ENCODE results near the gene S100A13.

The S100A13 gene

DNA sequence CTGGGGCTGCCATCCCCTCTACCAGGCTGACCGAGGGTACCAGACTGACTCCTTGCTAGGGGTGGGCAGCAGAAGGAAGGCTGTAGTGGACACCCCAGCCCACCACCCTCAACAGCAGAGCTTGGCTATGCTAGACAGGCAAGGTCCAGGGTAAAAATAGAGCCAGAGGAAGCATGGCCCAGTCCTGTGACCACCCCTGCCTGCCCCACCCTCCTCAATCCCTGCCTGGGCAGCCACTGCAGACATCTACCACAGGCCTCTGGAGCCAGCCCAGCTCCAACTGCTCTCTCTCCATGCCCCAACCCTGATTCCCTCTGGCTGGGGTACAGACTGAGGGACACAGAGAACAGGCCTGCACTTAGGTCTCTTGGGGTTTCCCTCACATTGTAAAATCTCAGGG is 2.7 kb upstream of the S100A13 start:
- peaks cover 24% of the 10 kb centered on the region for H3K36me3 ChIP-seq (ENCODE audit: insufficient read depth, insufficient read length, low read length)
- DNase-seq (ENCODE audit: low read depth, low spot score) = no peak
- H3K9me3 ChIP-seq (ENCODE audit: insufficient read depth, low read length) = no peaks in the 10 kb centered on the region
- TF ChIP-seq ZNF274 (IDR thresholded peaks at IDR 0.05; ENCODE audit: low read depth, low read length) (no peak), SUZ12 (IDR thresholded peaks at IDR 0.05; ENCODE audit: extremely low read depth, insufficient read depth, insufficient read length) (no peak), YY1 (IDR thresholded peaks at IDR 0.05; ENCODE audit: insufficient read depth, insufficient read length) (no peak)
- peaks cover 34% of the 10 kb centered on the region for H3K4me1 ChIP-seq (ENCODE audit: insufficient read depth, insufficient read length)
- H3K9ac ChIP-seq (ENCODE audit: insufficient read length, low read depth) = peak overlapping the region; percentile 24
- no peaks in the 10 kb centered on the region for H3K27me3 ChIP-seq (ENCODE audit: insufficient read depth, insufficient read length)
- no peak overlapping the region for H3K4me3 ChIP-seq (ENCODE audit: insufficient read length, low read depth)

- DNase-seq (ENCODE audit: low read depth, low spot score) = no peak
- H3K9ac ChIP-seq (ENCODE audit: insufficient read length, low read depth) = no peak overlapping the region
- no peak for TF ChIP-seq SUZ12 (IDR thresholded peaks at IDR 0.05; ENCODE audit: extremely low read depth, insufficient read depth, insufficient read length)
- no peak for TF ChIP-seq YY1 (IDR thresholded peaks at IDR 0.05; ENCODE audit: insufficient read depth, insufficient read length)
- no peak for TF ChIP-seq ZNF274 (IDR thresholded peaks at IDR 0.05; ENCODE audit: low read depth, low read length)
- peaks cover 29% of the 10 kb centered on the region for H3K36me3 ChIP-seq (ENCODE audit: insufficient read depth, insufficient read length, low read length)
- H3K4me1 ChIP-seq (ENCODE audit: insufficient read depth, insufficient read length) = peaks cover 34% of the 10 kb centered on the region
- no peaks in the 10 kb centered on the region for H3K27me3 ChIP-seq (ENCODE audit: insufficient read depth, insufficient read length)
- no peaks in the 10 kb centered on the region for H3K9me3 ChIP-seq (ENCODE audit: insufficient read depth, low read length)
- no peak overlapping the region for H3K4me3 ChIP-seq (ENCODE audit: insufficient read length, low read depth)
These were observed 2.0 kb upstream of the S100A13 start for GRCh38 chr1:153629343-153629665.

DNA sequence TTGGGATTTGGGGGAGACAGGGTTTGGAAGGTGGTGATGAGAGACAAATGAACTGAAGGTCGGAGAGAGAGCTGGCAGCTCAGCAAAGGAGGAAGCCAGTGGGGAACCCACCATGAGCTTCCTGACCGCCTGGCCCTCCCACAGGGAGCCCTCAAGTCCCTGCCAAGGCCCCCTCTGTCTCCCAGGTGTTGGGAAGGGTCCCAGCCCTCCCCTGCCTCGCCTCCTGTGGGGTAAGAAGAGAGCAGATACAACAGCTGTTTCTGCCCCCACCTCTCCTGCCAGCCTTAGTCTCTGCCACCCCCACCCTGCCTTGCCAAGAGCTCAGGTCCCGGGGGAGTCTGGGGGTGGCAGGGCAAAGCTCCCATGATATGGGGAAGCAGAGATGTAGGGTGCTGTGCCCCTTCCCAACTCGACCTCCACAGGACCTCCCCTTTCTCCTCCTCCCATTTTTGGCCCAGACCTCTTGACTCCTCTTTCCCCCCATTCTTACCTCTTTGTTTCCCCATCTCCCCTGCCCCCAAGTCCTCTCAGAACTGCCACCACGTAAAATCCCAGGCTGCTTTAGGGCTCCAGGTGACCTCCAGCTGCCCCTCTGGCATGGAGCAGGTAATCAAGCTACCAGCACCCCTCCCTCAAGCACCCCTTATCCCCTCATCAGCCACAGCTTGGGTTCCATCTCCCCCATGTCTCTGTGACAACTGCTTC is 1.5 kb upstream of the S100A13 start:
- H3K4me3 ChIP-seq (ENCODE audit: insufficient read length, low read depth) = no peak overlapping the region
- DNase-seq (ENCODE audit: low read depth, low spot score) = no peak
- H3K9ac ChIP-seq (ENCODE audit: insufficient read length, low read depth) = peak overlapping the region; percentile 24

DNA sequence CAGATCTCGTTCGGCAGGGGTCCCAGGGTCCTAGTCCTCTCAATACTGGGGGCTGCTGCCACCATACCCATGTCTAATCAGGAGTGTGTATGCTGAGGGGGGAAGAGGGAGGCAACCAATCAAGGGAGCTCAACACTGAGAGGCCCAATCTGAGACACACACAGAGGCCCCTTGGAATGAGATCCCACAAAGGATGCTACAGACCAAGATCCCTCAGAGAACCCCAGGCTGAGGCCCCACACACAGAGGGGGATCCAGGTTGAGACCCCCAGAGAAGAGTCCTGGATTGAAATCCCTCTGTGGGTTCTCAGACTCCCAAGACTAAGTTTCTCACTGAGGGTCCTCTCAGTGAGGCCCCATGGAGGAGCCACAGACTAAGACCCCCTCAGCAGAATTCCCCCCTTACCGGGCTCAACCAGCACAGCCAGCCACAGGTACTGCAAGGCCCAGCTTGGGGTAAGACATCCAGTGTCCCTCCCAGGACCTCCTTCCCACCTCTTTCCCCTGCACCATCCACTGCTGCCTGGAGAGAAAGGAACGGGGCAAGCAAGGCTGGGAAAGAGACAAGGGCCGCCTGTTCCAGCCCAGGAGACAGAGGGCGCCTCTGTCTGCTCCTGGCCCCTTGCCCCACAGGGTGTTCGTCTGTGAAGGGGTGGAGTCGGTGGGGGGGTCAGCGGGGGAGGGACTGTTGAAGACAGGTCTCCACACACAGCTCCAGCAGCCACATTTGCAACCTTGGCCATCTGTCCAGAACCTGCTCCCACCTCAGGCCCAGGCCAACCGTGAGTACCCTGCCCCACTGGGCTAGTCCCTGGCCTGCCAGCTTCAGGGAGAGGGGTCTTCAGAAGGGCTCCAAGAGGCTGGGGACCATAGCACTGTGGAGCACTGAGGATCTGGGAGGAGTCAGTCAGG is 666 bp upstream of the S100A13 start, which contains the start of gene S100A1:
S100A1 (plus strand) TSS at position 720 of the 912 bp plus-strand sequence. CDS start 2,088 bp downstream, outside the sequence.
- no peaks in the 10 kb centered on the region for H3K27me3 ChIP-seq (ENCODE audit: insufficient read depth, insufficient read length)
- H3K4me1 ChIP-seq (ENCODE audit: insufficient read depth, insufficient read length) = peaks cover 34% of the 10 kb centered on the region
- peaks cover 39% of the 10 kb centered on the region for H3K36me3 ChIP-seq (ENCODE audit: insufficient read depth, insufficient read length, low read length)
- H3K9me3 ChIP-seq (ENCODE audit: insufficient read depth, low read length) = no peaks in the 10 kb centered on the region
- TF ChIP-seq ZNF274 (IDR thresholded peaks at IDR 0.05; ENCODE audit: low read depth, low read length) (no peak), YY1 (IDR thresholded peaks at IDR 0.05; ENCODE audit: insufficient read depth, insufficient read length) (no peak), SUZ12 (IDR thresholded peaks at IDR 0.05; ENCODE audit: extremely low read depth, insufficient read depth, insufficient read length) (no peak)
- peak within 1 kb of the TSS; percentile 75 for H3K4me3 ChIP-seq (ENCODE audit: insufficient read length, low read depth)
- DNase-seq (ENCODE audit: low read depth, low spot score) = no peak
- peak within 1 kb of the TSS; percentile 91 for H3K9ac ChIP-seq (ENCODE audit: insufficient read length, low read depth)

More for the DNA sequence above, 1.5 kb upstream of the S100A13 start:
- Histone ChIP-seq H3K36me3 (ENCODE audit: insufficient read depth, insufficient read length, low read length) (peaks cover 34% of the 10 kb centered on the region), H3K9me3 (ENCODE audit: insufficient read depth, low read length) (no peaks in the 10 kb centered on the region), H3K27me3 (ENCODE audit: insufficient read depth, insufficient read length) (no peaks in the 10 kb centered on the region), H3K4me1 (ENCODE audit: insufficient read depth, insufficient read length) (peaks cover 34% of the 10 kb centered on the region)
- TF ChIP-seq YY1 (IDR thresholded peaks at IDR 0.05; ENCODE audit: insufficient read depth, insufficient read length) (no peak), SUZ12 (IDR thresholded peaks at IDR 0.05; ENCODE audit: extremely low read depth, insufficient read depth, insufficient read length) (no peak), ZNF274 (IDR thresholded peaks at IDR 0.05; ENCODE audit: low read depth, low read length) (no peak)

DNA sequence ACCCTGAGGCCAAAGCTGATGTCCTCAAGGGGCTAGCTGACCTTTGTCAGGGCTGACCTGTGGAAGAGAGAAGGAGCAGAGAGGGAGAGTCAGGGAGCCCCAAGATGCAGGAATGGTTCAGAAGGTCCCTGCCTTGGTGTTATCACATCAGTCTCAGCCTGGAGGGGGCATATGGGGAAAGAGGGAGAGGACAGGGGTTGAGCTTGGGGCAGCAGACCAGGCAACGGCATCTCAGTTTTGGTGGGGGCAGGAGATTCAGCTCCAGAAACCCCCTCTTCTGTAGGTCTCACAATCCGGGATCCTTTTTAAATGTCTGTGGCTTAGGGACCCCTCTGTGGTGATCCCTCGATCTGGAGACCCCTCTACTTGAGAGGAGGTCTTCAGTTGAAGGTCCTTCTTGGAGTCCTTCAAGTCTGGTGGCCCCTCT is 815 bp downstream of the S100A13 start:
- Histone ChIP-seq H3K4me3 (ENCODE audit: insufficient read length, low read depth) (peak overlapping the region; percentile 75), H3K27me3 (ENCODE audit: insufficient read depth, insufficient read length) (no peaks in the 10 kb centered on the region), H3K4me1 (ENCODE audit: insufficient read depth, insufficient read length) (peaks cover 34% of the 10 kb centered on the region), H3K9me3 (ENCODE audit: insufficient read depth, low read length) (no peaks in the 10 kb centered on the region), H3K9ac (ENCODE audit: insufficient read length, low read depth) (peak overlapping the region; percentile 91), H3K36me3 (ENCODE audit: insufficient read depth, insufficient read length, low read length) (peaks cover 48% of the 10 kb centered on the region)
- no peak for DNase-seq (ENCODE audit: low read depth, low spot score)
- TF ChIP-seq ZNF274 (IDR thresholded peaks at IDR 0.05; ENCODE audit: low read depth, low read length) (no peak), SUZ12 (IDR thresholded peaks at IDR 0.05; ENCODE audit: extremely low read depth, insufficient read depth, insufficient read length) (no peak), YY1 (IDR thresholded peaks at IDR 0.05; ENCODE audit: insufficient read depth, insufficient read length) (no peak)

GRCh38 chr1:153624965-153625611 is 2.2 kb downstream of the S100A13 start:
- Histone ChIP-seq H3K36me3 (ENCODE audit: insufficient read depth, insufficient read length, low read length) (peaks cover 60% of the 10 kb centered on the region), H3K9me3 (ENCODE audit: insufficient read depth, low read length) (0 out of 2 replicates have a peak, but pooled peaks cover 7% of the 10 kb centered on the region), H3K4me3 (ENCODE audit: insufficient read length, low read depth) (no peak overlapping the region), H3K9ac (ENCODE audit: insufficient read length, low read depth) (no peak overlapping the region), H3K4me1 (ENCODE audit: insufficient read depth, insufficient read length) (peaks cover 30% of the 10 kb centered on the region), H3K27me3 (ENCODE audit: insufficient read depth, insufficient read length) (no peaks in the 10 kb centered on the region)
- no peak for TF ChIP-seq YY1 (IDR thresholded peaks at IDR 0.05; ENCODE audit: insufficient read depth, insufficient read length)
- no peak for TF ChIP-seq SUZ12 (IDR thresholded peaks at IDR 0.05; ENCODE audit: extremely low read depth, insufficient read depth, insufficient read length)
- no peak for TF ChIP-seq ZNF274 (IDR thresholded peaks at IDR 0.05; ENCODE audit: low read depth, low read length)
- DNase-seq (ENCODE audit: low read depth, low spot score) = no peak
